ENCODE measurements around the gene WDR86. TPM values are rescaled to one million over a fixed set of nuclear protein-coding genes. Genes with fewer than 3 reads are reported as not detected.

Gene WDR86
- polyA plus RNA-seq, 6 donors from 2014 or later = 1.4 to 3.5 (median 1.9) TPM

GRCh38 chr7:151394076-151395035 lies 15.5 kb downstream of the WDR86 start:
- no peaks in the 10 kb centered on the region for H3K36me3 Mint-ChIP-seq
- peaks cover 11 to 38% (median 27%) of the 10 kb centered on the region in 3 donors for H3K27me3 Mint-ChIP-seq
- ATAC-seq (ENCODE audit: low read depth in 2 of 2) = no peak
- H3K27ac Mint-ChIP-seq = peak overlapping the region in 3 of 6 donors; percentile 14 to 76 (median 60)
- H3K4me3 Mint-ChIP-seq = no peak overlapping the region
- H3K9me3 Mint-ChIP-seq = peaks cover 0 to 4% (median 0%) of the 10 kb centered on the region in 7 donors
- peaks cover 3 to 5% (median 5%) of the 10 kb centered on the region in 3 donors for H3K4me1 Mint-ChIP-seq
- no peak for DNase-seq

- Mint-ChIP-seq H3K9me3 (peaks cover 0 to 4% (median 0%) of the 10 kb centered on the region in 7 donors), H3K4me1 (peaks cover 3 to 5% (median 5%) of the 10 kb centered on the region in 3 donors), H3K27ac (peak overlapping the region in 4 of 6 donors; percentile 37 to 76 (median 59)), H3K4me3 (no peak overlapping the region), H3K36me3 (no peaks in the 10 kb centered on the region), H3K27me3 (peaks cover 11 to 40% (median 29%) of the 10 kb centered on the region in 3 donors)
- no peak for ATAC-seq (ENCODE audit: low read depth in 2 of 2)
- DNase-seq = no peak
Measured at GRCh38 chr7:151393031-151393977, 16.5 kb downstream of the WDR86 start.

DNA sequence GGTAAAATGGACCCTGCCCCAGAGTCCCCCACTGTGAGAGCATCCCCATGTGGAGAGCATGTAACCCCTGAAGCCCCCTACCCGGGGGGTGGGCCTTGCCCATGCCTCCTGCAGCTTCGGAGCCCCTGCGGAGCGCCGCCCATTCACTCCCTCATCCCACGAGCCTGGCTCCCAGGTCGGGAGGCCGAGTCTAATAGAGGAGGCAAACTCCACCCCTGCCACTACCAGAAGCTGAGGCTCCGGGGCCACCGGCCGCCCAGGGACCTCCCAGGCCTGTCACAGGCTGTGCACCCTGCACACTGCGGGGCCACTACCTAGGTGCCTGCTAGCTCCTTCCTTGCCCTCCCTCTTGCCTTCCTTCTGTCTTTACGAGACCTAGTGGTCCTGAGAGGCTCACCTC lies 17.4 kb downstream of the WDR86 start:
- peaks cover 0 to 5% (median 3%) of the 10 kb centered on the region in 3 donors for H3K4me1 Mint-ChIP-seq
- no peaks in the 10 kb centered on the region for H3K9me3 Mint-ChIP-seq
- DNase-seq = no peak
- peak overlapping the region in 1 of 6 donors; percentile 76 for H3K27ac Mint-ChIP-seq
- H3K27me3 Mint-ChIP-seq = peaks cover 11 to 40% (median 29%) of the 10 kb centered on the region in 3 donors
- H3K36me3 Mint-ChIP-seq = no peaks in the 10 kb centered on the region
- no peak overlapping the region for H3K4me3 Mint-ChIP-seq
- ATAC-seq (ENCODE audit: low read depth in 2 of 2) = no peak

DNA sequence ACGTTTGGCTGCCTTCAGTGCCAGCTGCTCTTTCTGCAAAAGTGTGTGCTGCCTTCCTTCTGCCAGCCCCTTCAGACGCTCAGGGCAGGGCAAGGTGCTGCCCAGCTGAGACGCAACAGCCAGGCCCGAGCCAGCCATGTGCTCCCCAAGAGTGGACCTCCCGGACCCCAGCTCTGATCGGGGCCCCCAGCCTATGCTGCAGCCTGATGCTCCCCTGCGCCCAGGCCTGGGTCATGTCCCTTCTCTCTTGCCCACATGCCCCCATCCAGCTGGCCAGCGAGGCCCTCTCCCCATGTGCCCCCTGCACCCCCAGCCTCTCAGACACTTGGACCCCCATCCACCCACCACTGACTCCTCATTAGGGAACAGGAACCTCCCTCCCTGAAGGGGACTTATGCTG lies 17.8 kb downstream of the WDR86 start:
- no peak for ATAC-seq (ENCODE audit: low read depth in 2 of 2)
- Mint-ChIP-seq H3K36me3 (no peaks in the 10 kb centered on the region), H3K4me1 (peaks cover 0 to 5% (median 3%) of the 10 kb centered on the region in 3 donors), H3K9me3 (no peaks in the 10 kb centered on the region), H3K27me3 (peaks cover 11 to 40% (median 30%) of the 10 kb centered on the region in 3 donors), H3K4me3 (no peak overlapping the region), H3K27ac (peak overlapping the region in 2 of 6 donors; percentile 54 to 81)
- no peak for DNase-seq

DNA sequence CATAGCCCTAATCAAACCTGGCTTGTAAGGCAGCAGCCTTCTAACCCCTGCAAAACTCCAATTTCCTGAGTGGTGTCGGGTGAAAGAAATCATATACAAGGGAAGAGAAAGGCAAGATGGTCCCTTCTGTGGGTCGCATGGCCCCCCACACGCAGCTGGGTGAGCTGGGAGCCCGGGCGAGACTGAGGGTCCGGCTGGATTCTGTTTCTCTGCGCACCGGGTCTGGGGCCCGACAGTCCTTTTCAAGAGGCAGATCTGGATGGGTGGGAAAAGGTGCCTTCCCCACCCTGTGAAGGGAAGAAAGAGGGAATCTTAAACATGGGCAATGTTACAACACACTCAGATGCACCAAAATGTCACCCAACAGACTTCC lies 18.5 kb downstream of the WDR86 start:
- H3K27me3 Mint-ChIP-seq = peaks cover 11 to 40% (median 37%) of the 10 kb centered on the region in 3 donors
- DNase-seq (no peak), ATAC-seq (ENCODE audit: low read depth in 2 of 2) (no peak)
- peaks cover 0 to 5% (median 3%) of the 10 kb centered on the region in 3 donors for H3K4me1 Mint-ChIP-seq
- no peak overlapping the region for H3K27ac Mint-ChIP-seq
- no peak overlapping the region for H3K4me3 Mint-ChIP-seq
- H3K36me3 Mint-ChIP-seq = no peaks in the 10 kb centered on the region
- no peaks in the 10 kb centered on the region for H3K9me3 Mint-ChIP-seq

DNA sequence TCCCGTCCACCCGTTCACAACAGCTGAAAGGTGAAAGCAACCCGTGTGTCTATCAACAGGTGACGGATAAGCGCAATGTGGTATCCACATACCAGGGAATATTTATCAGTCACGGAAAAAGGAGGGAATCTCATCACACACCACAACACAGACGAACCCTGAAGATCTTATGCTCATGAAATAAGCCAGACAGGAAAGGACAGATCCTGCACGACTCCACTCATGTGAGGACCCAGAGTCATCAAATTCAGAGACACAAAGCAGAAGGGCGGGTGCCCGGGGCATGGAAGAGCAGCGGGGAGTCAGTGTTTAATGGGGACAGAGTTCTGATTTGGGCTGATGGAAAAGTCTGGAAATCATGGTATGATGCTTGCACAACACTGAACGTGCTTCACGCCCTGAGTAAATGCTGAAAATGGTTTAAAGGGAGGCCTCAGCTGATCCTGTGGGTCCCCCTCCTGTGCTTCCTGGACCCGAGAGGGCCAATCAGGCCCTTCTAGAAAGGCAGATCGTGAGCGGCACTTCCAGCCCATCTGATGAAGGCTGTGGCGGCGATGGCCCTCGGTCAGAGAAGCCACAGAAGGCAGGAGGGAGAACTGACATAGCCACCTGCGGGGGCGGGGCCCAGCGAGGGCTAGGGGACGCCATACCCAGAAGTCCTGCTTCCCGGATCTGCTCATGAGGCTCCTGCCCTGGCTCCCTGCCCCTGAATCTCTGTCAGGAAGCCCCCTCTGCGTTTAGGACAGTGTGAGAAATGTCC lies 19.1 kb downstream of the WDR86 start:
- Mint-ChIP-seq H3K36me3 (no peaks in the 10 kb centered on the region), H3K9me3 (no peaks in the 10 kb centered on the region), H3K27ac (peak overlapping the region in 3 of 6 donors; percentile 49 to 82 (median 60)), H3K4me3 (peak overlapping the region in 1 of 8 donors; percentile 12), H3K27me3 (peaks cover 11 to 40% (median 37%) of the 10 kb centered on the region in 3 donors), H3K4me1 (peaks cover 0 to 5% (median 3%) of the 10 kb centered on the region in 3 donors)
- ATAC-seq (ENCODE audit: low read depth in 2 of 2) (no peak), DNase-seq (no peak)

DNA sequence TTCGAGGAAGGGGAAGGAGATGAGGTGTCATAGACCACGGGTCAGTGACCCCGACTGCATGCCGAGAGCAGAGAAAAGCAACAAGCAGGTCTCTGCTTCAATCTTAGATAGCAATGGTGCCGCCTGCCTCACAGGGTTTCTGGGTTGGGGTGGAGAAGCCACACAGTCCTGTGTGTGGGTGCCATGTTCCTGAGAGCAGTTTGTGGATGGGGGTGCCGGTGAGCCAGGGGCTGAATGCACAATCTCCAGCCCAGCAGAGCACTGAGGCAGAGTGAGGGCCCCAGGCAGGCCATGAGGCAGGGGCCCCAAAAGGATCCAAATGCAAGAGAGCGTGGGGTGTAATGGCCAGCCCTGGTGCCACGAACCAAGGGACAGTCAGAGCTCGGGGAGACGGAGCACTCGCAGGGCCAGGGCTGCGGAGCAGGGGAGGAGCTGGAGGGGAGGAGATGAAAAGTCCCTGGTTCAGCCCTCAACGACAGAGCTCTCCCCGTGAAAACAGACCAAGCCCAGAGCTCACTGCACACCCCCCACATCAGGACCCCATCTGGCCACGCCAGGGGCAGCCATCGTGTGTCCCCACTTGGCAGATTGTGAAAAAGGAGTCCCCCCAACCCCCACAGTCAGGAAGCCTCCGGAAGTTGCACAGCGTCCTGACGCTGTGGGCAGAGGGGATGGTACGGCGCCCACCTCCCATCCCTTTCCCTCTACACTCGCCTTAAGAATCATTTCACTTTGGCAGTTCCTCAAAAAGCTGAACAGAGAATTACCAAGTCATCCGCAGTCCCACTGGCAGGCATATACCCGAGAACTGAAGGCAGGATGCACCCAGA lies 19.9 kb downstream of the WDR86 start:
- peaks cover 0 to 5% (median 3%) of the 10 kb centered on the region in 3 donors for H3K4me1 Mint-ChIP-seq
- H3K4me3 Mint-ChIP-seq = peak overlapping the region in 1 of 8 donors; percentile 12
- H3K36me3 Mint-ChIP-seq = no peaks in the 10 kb centered on the region
- no peaks in the 10 kb centered on the region for H3K9me3 Mint-ChIP-seq
- peak overlapping the region in 2 of 6 donors; percentile 60 to 76 for H3K27ac Mint-ChIP-seq
- no peak for DNase-seq
- peaks cover 11 to 40% (median 37%) of the 10 kb centered on the region in 3 donors for H3K27me3 Mint-ChIP-seq
- ATAC-seq (ENCODE audit: low read depth in 2 of 2) = no peak

- H3K4me3 Mint-ChIP-seq = no peak overlapping the region
- DNase-seq = no peak
- no peak for ATAC-seq (ENCODE audit: low read depth in 2 of 2)
- no peaks in the 10 kb centered on the region for H3K9me3 Mint-ChIP-seq
- peak overlapping the region in 3 of 6 donors; percentile 40 to 76 (median 57) for H3K27ac Mint-ChIP-seq
- no peaks in the 10 kb centered on the region for H3K36me3 Mint-ChIP-seq
- H3K27me3 Mint-ChIP-seq = peaks cover 11 to 40% (median 37%) of the 10 kb centered on the region in 3 donors
- peaks cover 0 to 5% (median 3%) of the 10 kb centered on the region in 3 donors for H3K4me1 Mint-ChIP-seq
Measured at GRCh38 chr7:151389096-151389767, 20.6 kb downstream of the WDR86 start.

GRCh38 chr7:151388430-151388829 lies 21.4 kb downstream of the WDR86 start:
- H3K27ac Mint-ChIP-seq = peak overlapping the region in 1 of 6 donors; percentile 44

DNA sequence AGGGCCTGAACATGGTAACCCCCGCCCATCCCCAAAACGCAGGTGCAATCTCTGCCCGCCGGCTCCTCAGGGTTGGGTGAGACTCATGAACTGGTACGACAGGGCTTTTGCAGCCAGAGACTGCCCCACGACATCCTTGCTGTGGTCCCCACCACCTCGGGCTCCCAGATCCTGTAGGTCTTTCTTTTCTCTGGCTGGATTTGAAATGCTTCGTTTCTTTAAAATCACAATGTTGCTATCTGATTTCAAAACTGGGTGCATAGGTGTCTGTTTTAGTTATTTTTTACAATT lies 21.9 kb downstream of the WDR86 start:
- peaks cover 0 to 3% (median under 1%) of the 10 kb centered on the region in 3 donors for H3K4me1 Mint-ChIP-seq
- peaks cover 8 to 35% (median 31%) of the 10 kb centered on the region in 3 donors for H3K27me3 Mint-ChIP-seq
- no peak for ATAC-seq (ENCODE audit: low read depth in 2 of 2)
- no peak overlapping the region for H3K4me3 Mint-ChIP-seq
- no peaks in the 10 kb centered on the region for H3K36me3 Mint-ChIP-seq
- no peaks in the 10 kb centered on the region for H3K9me3 Mint-ChIP-seq
- DNase-seq = no peak
- H3K27ac Mint-ChIP-seq = no peak overlapping the region

More at GRCh38 chr7:151388430-151388829, 21.4 kb downstream of the WDR86 start:
- Mint-ChIP-seq H3K36me3 (no peaks in the 10 kb centered on the region), H3K4me3 (no peak overlapping the region), H3K9me3 (no peaks in the 10 kb centered on the region), H3K4me1 (peaks cover 0 to 5% (median 3%) of the 10 kb centered on the region in 3 donors), H3K27me3 (peaks cover 11 to 39% (median 36%) of the 10 kb centered on the region in 3 donors)
- no peak for ATAC-seq (ENCODE audit: low read depth in 2 of 2)
- no peak for DNase-seq

- peaks cover 3 to 8% (median 3%) of the 10 kb centered on the region in 3 donors for H3K4me1 Mint-ChIP-seq
- H3K27ac Mint-ChIP-seq = peak overlapping the region in 1 of 6 donors; percentile 97
- ATAC-seq (ENCODE audit: low read depth in 2 of 2) (no peak), DNase-seq (no peak)
- H3K9me3 Mint-ChIP-seq = no peaks in the 10 kb centered on the region
- H3K36me3 Mint-ChIP-seq = no peaks in the 10 kb centered on the region
- peaks cover 7 to 32% (median 29%) of the 10 kb centered on the region in 3 donors for H3K27me3 Mint-ChIP-seq
- H3K4me3 Mint-ChIP-seq = no peak overlapping the region
Measured at GRCh38 chr7:151387161-151388006, 22.5 kb downstream of the WDR86 start.

Measured in naive B cell (primary cell).